HEK293 (cell line): Measurements from ENCODE around the gene RRAGA.

Experiments used
- CTCF ChIA-PET: fragments of 350-600 bp; formaldehyde crosslinking; extraction: SDS; loops from one replicate; lab custom pipeline; 2021; ENCODE audit warnings: antibody characterized with exemption; lab: Yijun Ruan, JAX
- POLR2A ChIA-PET: fragments of 300-600 bp; formaldehyde crosslinking; extraction: SDS; loops from one replicate; lab custom pipeline; 2020; ENCODE audit warnings: antibody characterized with exemption, inconsistent platforms; lab: Yijun Ruan, JAX
- H3K27ac ChIP-seq: fragments of 200-500 bp; sonication (Bioruptor generic); 2 replicates; pipeline ENCODE4 v1.5.1; 2014; ENCODE audit warnings: low read depth, low read length, control low read depth, inconsistent platforms; ENCODE audit errors: extremely low read depth
- H3K36me3 ChIP-seq, 2 experiments: fragments of 200-500 bp in 1 of 2; sonication (Bioruptor generic) in 1 of 2; 1 replicate in 1 of 2; 2 replicates in 1 of 2; pipeline ENCODE4 v1.5.1; 2014 to 2017; ENCODE audit warnings: inconsistent platforms in 2 of 2, low read length in 2 of 2; ENCODE audit not compliant: control insufficient read depth in 2 of 2, insufficient read depth in 1 of 2
- H3K4me1 ChIP-seq: fragments of 200-500 bp; sonication (Bioruptor generic); 2 replicates; pipeline ENCODE4 v1.5.1; 2014; ENCODE audit warnings: mild to moderate bottlenecking, low read length, inconsistent platforms; ENCODE audit not compliant: control insufficient read depth, insufficient read depth
- H3K4me3 ChIP-seq: 2 replicates; pipeline ENCODE4 v1.5.1; 2011; ENCODE audit warnings: low read depth, mild to moderate bottlenecking, control low read depth, low read length, moderate library complexity
- H3K9me3 ChIP-seq: fragments of 200-500 bp; sonication (Bioruptor generic); 2 replicates; pipeline ENCODE4 v1.5.1; 2014; ENCODE audit warnings: low read depth, low read length, inconsistent platforms; ENCODE audit not compliant: control insufficient read depth, insufficient read depth
- BCL11A ChIP-seq: fragments of 450-650 bp; formaldehyde crosslinking; IDR thresholded peaks from 2 replicates; pipeline ENCODE4 v1.5.1; 2016; ENCODE audit warnings: low read depth, missing biosample characterization, missing genetic modification characterization
- FEZF1 ChIP-seq: fragments of 450-650 bp; formaldehyde crosslinking; IDR thresholded peaks from 2 replicates; pipeline ENCODE4 v1.5.1; 2016; ENCODE audit warnings: missing biosample characterization, missing genetic modification characterization
- MYNN ChIP-seq: fragments of 450-650 bp; formaldehyde crosslinking; IDR thresholded peaks from 2 replicates; pipeline ENCODE4 v1.5.1; 2016; ENCODE audit warnings: missing biosample characterization, missing genetic modification characterization, borderline replicate concordance
- OSR2 ChIP-seq: fragments of 450-650 bp; formaldehyde crosslinking; IDR thresholded peaks from 2 replicates; pipeline ENCODE4 v1.5.1; 2016; ENCODE audit warnings: missing biosample characterization, missing genetic modification characterization
- REPIN1 ChIP-seq: fragments of 450-650 bp; formaldehyde crosslinking; IDR thresholded peaks from 2 replicates; pipeline ENCODE4 v1.5.1; 2017; ENCODE audit warnings: missing biosample characterization, missing genetic modification characterization, low read depth
- WT1 ChIP-seq: fragments of 450-650 bp; formaldehyde crosslinking; IDR thresholded peaks from 2 replicates; pipeline ENCODE4 v1.5.1; 2016; ENCODE audit warnings: missing biosample characterization, missing genetic modification characterization
- YY2 ChIP-seq: fragments of 450-650 bp; formaldehyde crosslinking; IDR thresholded peaks from 2 replicates; pipeline ENCODE4 v1.5.1; 2016; ENCODE audit warnings: missing biosample characterization, missing genetic modification characterization
- ZBTB17 ChIP-seq: fragments of 450-650 bp; formaldehyde crosslinking; IDR thresholded peaks from 2 replicates; pipeline ENCODE4 v1.5.1; 2016; ENCODE audit warnings: missing biosample characterization, missing genetic modification characterization
- ZNF148 ChIP-seq: fragments of 450-650 bp; formaldehyde crosslinking; IDR thresholded peaks from 2 replicates; pipeline ENCODE4 v1.5.0; 2017; ENCODE audit warnings: missing biosample characterization, missing genetic modification characterization, borderline replicate concordance
- ZNF16 ChIP-seq: fragments of 450-650 bp; formaldehyde crosslinking; IDR thresholded peaks from 2 replicates; pipeline ENCODE4 v1.5.1; 2016; ENCODE audit warnings: low read depth, missing biosample characterization, missing genetic modification characterization
- ZNF239 ChIP-seq: fragments of 450-650 bp; formaldehyde crosslinking; IDR thresholded peaks from 2 replicates; pipeline ENCODE4 v1.5.1; 2016; ENCODE audit warnings: missing biosample characterization, missing genetic modification characterization
- ZNF302 ChIP-seq: fragments of 450-650 bp; formaldehyde crosslinking; IDR thresholded peaks from 2 replicates; pipeline ENCODE4 v1.5.1; 2016; ENCODE audit warnings: missing biosample characterization, missing genetic modification characterization, low read depth
- ZNF426 ChIP-seq: fragments of 450-650 bp; formaldehyde crosslinking; IDR thresholded peaks from 2 replicates; pipeline ENCODE4 v1.5.1; 2017; ENCODE audit warnings: missing biosample characterization, missing genetic modification characterization, mild to moderate bottlenecking, inconsistent platforms, moderate library complexity
- ZNF449 ChIP-seq: fragments of 450-650 bp; formaldehyde crosslinking; IDR thresholded peaks from 2 replicates; pipeline ENCODE4 v1.5.1; 2017; ENCODE audit warnings: missing biosample characterization, mild to moderate bottlenecking, missing genetic modification characterization, moderate library complexity
- ZNF488 ChIP-seq: fragments of 450-650 bp; formaldehyde crosslinking; IDR thresholded peaks from 2 replicates; pipeline ENCODE4 v1.5.1; 2016; ENCODE audit warnings: missing biosample characterization, missing genetic modification characterization
- ZSCAN23 ChIP-seq: fragments of 450-650 bp; formaldehyde crosslinking; IDR thresholded peaks from 2 replicates; pipeline ENCODE4 v1.5.1; 2016; ENCODE audit warnings: missing biosample characterization, missing genetic modification characterization
- TF ChIP-seq, protein P1 (sequence below): fragments of 450-650 bp; formaldehyde crosslinking; IDR thresholded peaks from 2 replicates; pipeline ENCODE4 v1.5.1; 2016; ENCODE audit warnings: missing biosample characterization, missing genetic modification characterization
- TF ChIP-seq, protein P2 (sequence below): fragments of 450-650 bp; formaldehyde crosslinking; IDR thresholded peaks from 2 replicates; pipeline ENCODE4 v1.5.1; 2017; ENCODE audit warnings: missing biosample characterization, missing genetic modification characterization
- TF ChIP-seq, protein P3 (sequence below): fragments of 450-650 bp; formaldehyde crosslinking; IDR thresholded peaks from 2 replicates; pipeline ENCODE4 v1.5.1; 2016; ENCODE audit warnings: missing biosample characterization, missing genetic modification characterization

Gene RRAGA

GRCh38 chr9:19036611-19037010 is 12.6 kb upstream of the RRAGA start:
- Histone ChIP-seq H3K9me3 (no peaks in the 10 kb centered on the region), H3K36me3 (no peaks in the 10 kb centered on the region), H3K27ac (no peak overlapping the region), H3K4me1 (no peaks in the 10 kb centered on the region), H3K4me3 (no peak overlapping the region)
- ChIA-PET POLR2A (interaction anchor here (1.4 kb wide), 1 partner anchor 12 kb away, joined by 3 read pairs; no protein-coding TSS in a partner anchor), CTCF (interaction anchor here (0.9 to 1.7 kb wide), 3 partner anchors 8 to 421 kb away, joined by 3 to 7 read pairs (median 5); partner anchors contain the start of gene RRAGA)
- TF ChIP-seq, protein P1, sequence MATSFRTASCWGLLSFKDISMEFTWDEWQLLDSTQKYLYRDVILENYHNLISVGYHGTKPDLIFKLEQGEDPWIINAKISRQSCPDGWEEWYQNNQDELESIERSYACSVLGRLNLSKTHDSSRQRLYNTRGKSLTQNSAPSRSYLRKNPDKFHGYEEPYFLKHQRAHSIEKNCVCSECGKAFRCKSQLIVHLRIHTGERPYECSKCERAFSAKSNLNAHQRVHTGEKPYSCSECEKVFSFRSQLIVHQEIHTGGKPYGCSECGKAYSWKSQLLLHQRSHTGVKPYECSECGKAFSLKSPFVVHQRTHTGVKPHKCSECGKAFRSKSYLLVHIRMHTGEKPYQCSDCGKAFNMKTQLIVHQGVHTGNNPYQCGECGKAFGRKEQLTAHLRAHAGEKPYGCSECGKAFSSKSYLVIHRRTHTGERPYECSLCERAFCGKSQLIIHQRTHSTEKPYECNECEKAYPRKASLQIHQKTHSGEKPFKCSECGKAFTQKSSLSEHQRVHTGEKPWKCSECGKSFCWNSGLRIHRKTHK (tag by site-specific recombination) = no peak
- TF ChIP-seq ZNF488 (tag by site-specific recombination) (no peak), MYNN (no peak)

DNA sequence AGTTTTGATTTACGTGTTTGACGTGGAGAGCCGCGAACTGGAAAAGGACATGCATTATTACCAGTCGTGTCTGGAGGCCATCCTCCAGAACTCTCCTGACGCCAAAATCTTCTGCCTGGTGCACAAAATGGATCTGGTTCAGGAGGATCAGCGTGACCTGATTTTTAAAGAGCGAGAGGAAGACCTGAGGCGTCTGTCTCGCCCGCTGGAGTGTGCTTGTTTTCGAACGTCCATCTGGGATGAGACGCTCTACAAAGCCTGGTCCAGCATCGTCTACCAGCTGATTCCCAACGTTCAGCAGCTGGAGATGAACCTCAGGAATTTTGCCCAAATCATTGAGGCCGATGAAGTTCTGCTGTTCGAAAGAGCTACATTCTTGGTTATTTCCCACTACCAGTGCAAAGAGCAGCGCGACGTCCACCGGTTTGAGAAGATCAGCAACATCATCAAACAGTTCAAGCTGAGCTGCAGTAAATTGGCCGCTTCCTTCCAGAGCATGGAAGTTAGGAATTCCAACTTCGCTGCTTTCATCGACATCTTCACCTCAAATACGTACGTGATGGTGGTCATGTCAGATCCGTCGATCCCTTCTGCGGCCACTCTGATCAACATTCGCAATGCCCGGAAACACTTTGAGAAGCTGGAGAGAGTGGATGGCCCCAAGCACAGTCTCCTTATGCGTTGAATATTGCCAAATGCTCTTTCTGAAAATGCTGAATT is 850 bp downstream of the RRAGA start:
- H3K9me3 ChIP-seq = no peaks in the 10 kb centered on the region
- ChIA-PET POLR2A (interaction anchor here (1.0 to 2.8 kb wide), 3 partner anchors 329 to 415 kb away, joined by 3 to 14 read pairs (median 4); partner anchors contain the start of gene RPS6), CTCF (interaction anchor here (0.6 to 4.7 kb wide), 5 partner anchors 36 to 414 kb away, joined by 3 to 30 read pairs (median 4); no protein-coding TSS in a partner anchor)
- peak overlapping the region; percentile 92 for H3K27ac ChIP-seq
- H3K4me3 ChIP-seq = peak overlapping the region; percentile 75
- H3K4me1 ChIP-seq = no peaks in the 10 kb centered on the region
- H3K36me3 ChIP-seq = peaks cover 0 to 8% of the 10 kb centered on the region in 2 experiments; a peak in 1 of 3 replicates
- TF ChIP-seq ZSCAN23 (no peak), ZNF302 (tag by site-specific recombination) (no peak), FEZF1 (tag by site-specific recombination) (0 out of 2 replicates have a peak, but pooled peaks have one; percentile 30), ZBTB17 (tag by site-specific recombination) (peak; percentile 78), ZNF449 (tag by site-specific recombination) (no peak), ZNF239 (tag by site-specific recombination) (no peak), ZNF148 (tag by site-specific recombination) (no peak), BCL11A (no peak), ZNF16 (tag by site-specific recombination) (no peak), WT1 (0 out of 2 replicates have a peak, but pooled peaks have one; percentile 5), YY2 (no peak), OSR2 (no peak), ZNF426 (tag by site-specific recombination) (no peak), REPIN1 (tag by site-specific recombination) (no peak)
- TF ChIP-seq, protein P2, sequence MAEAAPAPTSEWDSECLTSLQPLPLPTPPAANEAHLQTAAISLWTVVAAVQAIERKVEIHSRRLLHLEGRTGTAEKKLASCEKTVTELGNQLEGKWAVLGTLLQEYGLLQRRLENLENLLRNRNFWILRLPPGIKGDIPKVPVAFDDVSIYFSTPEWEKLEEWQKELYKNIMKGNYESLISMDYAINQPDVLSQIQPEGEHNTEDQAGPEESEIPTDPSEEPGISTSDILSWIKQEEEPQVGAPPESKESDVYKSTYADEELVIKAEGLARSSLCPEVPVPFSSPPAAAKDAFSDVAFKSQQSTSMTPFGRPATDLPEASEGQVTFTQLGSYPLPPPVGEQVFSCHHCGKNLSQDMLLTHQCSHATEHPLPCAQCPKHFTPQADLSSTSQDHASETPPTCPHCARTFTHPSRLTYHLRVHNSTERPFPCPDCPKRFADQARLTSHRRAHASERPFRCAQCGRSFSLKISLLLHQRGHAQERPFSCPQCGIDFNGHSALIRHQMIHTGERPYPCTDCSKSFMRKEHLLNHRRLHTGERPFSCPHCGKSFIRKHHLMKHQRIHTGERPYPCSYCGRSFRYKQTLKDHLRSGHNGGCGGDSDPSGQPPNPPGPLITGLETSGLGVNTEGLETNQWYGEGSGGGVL (tag by site-specific recombination) = no peak
- TF ChIP-seq, protein P3, sequence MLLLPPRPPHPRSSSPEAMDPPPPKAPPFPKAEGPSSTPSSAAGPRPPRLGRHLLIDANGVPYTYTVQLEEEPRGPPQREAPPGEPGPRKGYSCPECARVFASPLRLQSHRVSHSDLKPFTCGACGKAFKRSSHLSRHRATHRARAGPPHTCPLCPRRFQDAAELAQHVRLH = no peak
